Thoracic aorta (tissue), 2 donors: ENCODE data around the gene PPHLN1. TPM values are rescaled to one million over a fixed set of nuclear protein-coding genes. Genes with fewer than 3 reads are reported as not detected.

Source experiments
- ATAC-seq: fragments of 150-250 bp; one replicate; pipeline ENCODE4 v1.8.0; 2017; ENCODE audit warnings: low read depth; ENCODE audit not compliant: insufficient number of reproducible peaks, low FRiP score
- DNase-seq: peaks from one replicate; pipeline ENCODE4 v3.0.0-alpha.2; 2020; ENCODE audit warnings: low spot score
- H3K27ac ChIP-seq, 2 donors: fragments of 200-600 bp; sonication (generic); 1 replicate in 1 of 2; 2 replicates in 1 of 2; pipeline ENCODE4 v1.5.1; 2016; ENCODE audit warnings: mild to moderate bottlenecking in 2 of 2, moderate library complexity in 2 of 2
- H3K27me3 ChIP-seq: fragments of 200-600 bp; sonication (generic); replicated peaks from 2 replicates; pipeline ENCODE4 v1.6.0; 2016; ENCODE audit warnings: mild to moderate bottlenecking; ENCODE audit not compliant: insufficient read depth
- H3K36me3 ChIP-seq: fragments of 200-600 bp; sonication (generic); one replicate; pipeline ENCODE4 v1.5.1; 2016
- H3K4me1 ChIP-seq, 2 donors: fragments of 200-600 bp; sonication (generic); 1 replicate in 1 of 2; 2 replicates in 1 of 2; pipeline versions ENCODE4 v1.5.1 to v1.6.0; 2016; ENCODE audit warnings: low read depth in 2 of 2, mild to moderate bottlenecking in 1 of 2; ENCODE audit not compliant: control insufficient read depth in 1 of 2
- H3K4me3 ChIP-seq: fragments of 200-600 bp; sonication (generic); 2 replicates; pipeline ENCODE4 v1.5.1; 2016; ENCODE audit warnings: mild to moderate bottlenecking
- H3K9me3 ChIP-seq: fragments of 200-600 bp; sonication (generic); 2 replicates; pipeline ENCODE4 v1.5.1; 2016
- CTCF ChIP-seq: fragments of 200-600 bp; sonication (generic); IDR thresholded peaks from one replicate; pipeline ENCODE4 v1.5.1; 2019; ENCODE audit warnings: antibody characterized with exemption
- total RNA-seq, 2 donors: library from RNA; depleted of rRNA; stranded (reverse); fragments of >200 nt; gene quantifications; one replicate each; pipeline versions ENCODE4 v1.1.0 to v1.2.3, GENCODE V29; 2016

Gene PPHLN1
- total RNA-seq, 2 donors from 2014 or later: 41.7 to 95.8 TPM

- Histone ChIP-seq H3K36me3 (peaks cover 11% of the 10 kb centered on the region), H3K4me1 (peaks cover 0 to 11% of the 10 kb centered on the region in 2 donors), H3K27ac (no peak overlapping the region), H3K4me3 (peak overlapping the region; percentile 25), H3K9me3 (no peaks in the 10 kb centered on the region), H3K27me3 (no peaks in the 10 kb centered on the region)
- DNase-seq (no peak), ATAC-seq (no peak)
- no peak for TF ChIP-seq CTCF
Observed at GRCh38 chr12:42469355-42470175, 143.6 kb downstream of the PPHLN1 start.

GRCh38 chr12:42472376-42472775 is 146.4 kb downstream of the PPHLN1 start:
- no peak for DNase-seq
- H3K4me1 ChIP-seq: peaks cover 0 to 11% of the 10 kb centered on the region in 2 donors
- no peak overlapping the region for H3K27ac ChIP-seq

GRCh38 chr12:42473130-42473529 is 147.2 kb downstream of the PPHLN1 start:
- DNase-seq: no peak
- no peak overlapping the region for H3K4me3 ChIP-seq
- peaks cover 0 to 11% of the 10 kb centered on the region in 2 donors for H3K4me1 ChIP-seq

More at GRCh38 chr12:42472376-42472775, 146.4 kb downstream of the PPHLN1 start:
- TF ChIP-seq CTCF: no peak
- Histone ChIP-seq H3K9me3 (no peaks in the 10 kb centered on the region), H3K27me3 (no peaks in the 10 kb centered on the region), H3K4me3 (no peak overlapping the region), H3K36me3 (no peaks in the 10 kb centered on the region)
- no peak for ATAC-seq

GRCh38 chr12:42473561-42473960 is 147.6 kb downstream of the PPHLN1 start:
- no peak for TF ChIP-seq CTCF
- no peaks in the 10 kb centered on the region for H3K27me3 ChIP-seq
- H3K27ac ChIP-seq: no peak overlapping the region
- H3K4me3 ChIP-seq: no peak overlapping the region
- peaks cover 0 to 8% of the 10 kb centered on the region in 2 donors for H3K4me1 ChIP-seq
- H3K36me3 ChIP-seq: no peaks in the 10 kb centered on the region
- ATAC-seq: no peak
- H3K9me3 ChIP-seq: no peaks in the 10 kb centered on the region
- no peak for DNase-seq

More at GRCh38 chr12:42473130-42473529, 147.2 kb downstream of the PPHLN1 start:
- TF ChIP-seq CTCF: no peak
- H3K36me3 ChIP-seq: no peaks in the 10 kb centered on the region
- H3K9me3 ChIP-seq: no peaks in the 10 kb centered on the region
- no peak overlapping the region for H3K27ac ChIP-seq
- no peaks in the 10 kb centered on the region for H3K27me3 ChIP-seq
- no peak for ATAC-seq

- no peaks in the 10 kb centered on the region for H3K36me3 ChIP-seq
- H3K27ac ChIP-seq: no peak overlapping the region
- no peaks in the 10 kb centered on the region for H3K4me1 ChIP-seq
- TF ChIP-seq CTCF: no peak
- no peak for DNase-seq
- no peak for ATAC-seq
- H3K27me3 ChIP-seq: no peaks in the 10 kb centered on the region
- H3K9me3 ChIP-seq: no peaks in the 10 kb centered on the region
- no peak overlapping the region for H3K4me3 ChIP-seq
Observed at GRCh38 chr12:42474391-42474790, 148.4 kb downstream of the PPHLN1 start.
